Endodermal cell (in vitro differentiated cells): Measurements from ENCODE around the gene PLA1A. TPM values are rescaled to one million over a fixed set of nuclear protein-coding genes. Genes with fewer than 3 reads are reported as not detected.

Source experiments
- DNase-seq: peaks from one replicate; pipeline ENCODE4 v3.0.0-alpha.2; 2017
- H3K27ac ChIP-seq: 2 replicates; pipeline ENCODE4 v1.5.1; 2013; ENCODE audit warnings: mild to moderate bottlenecking, low read depth, low read length, moderate library complexity
- H3K27me3 ChIP-seq: 2 replicates; pipeline ENCODE4 v1.6.1; 2013; ENCODE audit warnings: mild to moderate bottlenecking, low read length, moderate library complexity; ENCODE audit not compliant: insufficient read depth, control insufficient read depth, poor library complexity, severe bottlenecking
- H3K36me3 ChIP-seq: 2 replicates; pipeline ENCODE4 v1.7.0; 2013; ENCODE audit warnings: mild to moderate bottlenecking, low read length, moderate library complexity; ENCODE audit not compliant: control insufficient read depth, insufficient read depth
- H3K4me1 ChIP-seq: one replicate; pipeline ENCODE4 v1.7.0; 2013; ENCODE audit warnings: low read length; ENCODE audit not compliant: control insufficient read depth, insufficient read depth
- H3K4me3 ChIP-seq: 2 replicates; pipeline ENCODE4 v1.5.1; 2013; ENCODE audit warnings: mild to moderate bottlenecking, low read length, moderate library complexity
- H3K9ac ChIP-seq: 2 replicates; pipeline ENCODE4 v1.6.1; 2013; ENCODE audit warnings: mild to moderate bottlenecking, low read length, moderate library complexity; ENCODE audit not compliant: poor library complexity, severe bottlenecking; ENCODE audit errors: extremely low read depth
- H3K9me3 ChIP-seq: 2 replicates; pipeline ENCODE4 v1.6.1; 2013; ENCODE audit warnings: mild to moderate bottlenecking, low read length, moderate library complexity; ENCODE audit not compliant: control insufficient read depth
- H3K27ac Mint-ChIP-seq: 2 replicates; pipeline ENCODE4 v1.8.0; 2020; ENCODE audit warnings: mixed read lengths
- H3K27me3 Mint-ChIP-seq: 2 replicates; pipeline ENCODE4 v1.8.0; 2021; ENCODE audit warnings: mild to moderate bottlenecking, mixed read lengths; ENCODE audit not compliant: insufficient read depth
- H3K36me3 Mint-ChIP-seq: 2 replicates; pipeline ENCODE4 v1.8.0; 2020; ENCODE audit warnings: low read depth, mixed read lengths
- H3K4me1 Mint-ChIP-seq: 2 replicates; pipeline ENCODE4 v1.8.0; 2020; ENCODE audit warnings: mixed read lengths
- H3K4me3 Mint-ChIP-seq: 2 replicates; pipeline ENCODE4 v1.8.0; 2020; ENCODE audit warnings: mild to moderate bottlenecking, moderate library complexity, mixed read lengths
- H3K9me3 Mint-ChIP-seq: 2 replicates; pipeline ENCODE4 v1.8.0; 2020; ENCODE audit warnings: mild to moderate bottlenecking, mixed read lengths
- WGBS, 2 experiments: methylation state at CpG; one replicate each; pipeline versions ENCODE4 v1.1.5 to v1.1.7; 2013; ENCODE audit warnings: missing lambda C conversion rate in 2 of 2, mixed read lengths in 1 of 2; ENCODE audit not compliant: insufficient coverage in 1 of 2, insufficient read length in 1 of 2; 5-methylcytosine and 5-hydroxymethylcytosine counted together
- total RNA-seq, 2 donors: library from RNA; stranded (reverse); fragmentation: NEBNext Ultra II Directional in 1 of 2; extraction: Animal tissue kit (Norgen Biotek cat#: 25700) in 1 of 2; gene quantifications; 2 replicates in 1 of 2; 3 replicates in 1 of 2; pipeline ENCODE4 v1.2.1, GENCODE V29; 2021
- TF ChIP-seq, protein P1 (sequence below): fragments of 200-600 bp; sonication (generic); conservative IDR thresholded peaks from 2 replicates; pipeline ENCODE4 v1.5.0; 2021; ENCODE audit warnings: antibody characterized with exemption, mild to moderate bottlenecking

PLA1A gene
- total RNA-seq, 2 donors from 2014 or later = 2.4 to 5.3 TPM

DNA sequence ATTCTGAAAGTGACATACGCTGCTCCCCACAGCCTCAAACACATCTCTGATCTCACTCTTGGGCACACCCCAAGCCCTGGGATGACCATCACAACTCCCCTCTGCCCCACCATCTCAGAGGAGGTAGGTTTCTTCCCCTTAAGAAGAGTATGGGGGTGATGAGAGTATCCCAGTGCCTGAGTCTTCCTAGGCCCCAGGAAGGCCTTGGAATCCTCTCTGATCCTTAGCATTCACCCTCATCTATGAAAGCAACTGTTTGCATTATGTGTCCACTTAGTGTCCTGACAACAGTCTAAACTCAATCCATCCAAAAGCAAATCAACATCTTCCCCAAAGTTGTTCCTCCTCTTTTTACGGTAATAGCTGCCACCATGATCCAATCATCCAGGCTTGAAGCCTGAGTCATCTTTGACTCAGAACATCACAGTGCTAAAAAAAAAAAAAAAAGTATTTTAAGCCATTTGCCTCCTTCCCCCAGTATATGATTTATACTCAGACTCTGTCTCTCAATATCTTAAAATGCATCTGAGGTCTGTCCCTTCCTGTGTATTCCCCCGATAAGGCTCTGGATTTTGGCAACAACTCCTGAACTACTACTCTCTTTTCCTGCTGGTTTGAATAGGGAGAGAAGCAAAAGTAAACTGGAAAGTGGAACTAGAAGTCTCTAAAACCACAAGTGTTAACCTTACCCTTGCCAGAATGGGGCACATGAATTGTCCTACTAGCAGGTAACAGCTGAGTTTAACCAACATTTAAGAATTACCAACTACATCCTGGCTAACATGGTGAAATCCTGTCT lies 40.2 kb downstream of the PLA1A start:
- Mint-ChIP-seq H3K4me3 (no peak overlapping the region), H3K9me3 (no peaks in the 10 kb centered on the region), H3K36me3 (no peaks in the 10 kb centered on the region), H3K27ac (no peak overlapping the region), H3K4me1 (peaks cover 11% of the 10 kb centered on the region), H3K27me3 (no peaks in the 10 kb centered on the region)
- H3K36me3 ChIP-seq = no peaks in the 10 kb centered on the region
- TF ChIP-seq, protein P1, sequence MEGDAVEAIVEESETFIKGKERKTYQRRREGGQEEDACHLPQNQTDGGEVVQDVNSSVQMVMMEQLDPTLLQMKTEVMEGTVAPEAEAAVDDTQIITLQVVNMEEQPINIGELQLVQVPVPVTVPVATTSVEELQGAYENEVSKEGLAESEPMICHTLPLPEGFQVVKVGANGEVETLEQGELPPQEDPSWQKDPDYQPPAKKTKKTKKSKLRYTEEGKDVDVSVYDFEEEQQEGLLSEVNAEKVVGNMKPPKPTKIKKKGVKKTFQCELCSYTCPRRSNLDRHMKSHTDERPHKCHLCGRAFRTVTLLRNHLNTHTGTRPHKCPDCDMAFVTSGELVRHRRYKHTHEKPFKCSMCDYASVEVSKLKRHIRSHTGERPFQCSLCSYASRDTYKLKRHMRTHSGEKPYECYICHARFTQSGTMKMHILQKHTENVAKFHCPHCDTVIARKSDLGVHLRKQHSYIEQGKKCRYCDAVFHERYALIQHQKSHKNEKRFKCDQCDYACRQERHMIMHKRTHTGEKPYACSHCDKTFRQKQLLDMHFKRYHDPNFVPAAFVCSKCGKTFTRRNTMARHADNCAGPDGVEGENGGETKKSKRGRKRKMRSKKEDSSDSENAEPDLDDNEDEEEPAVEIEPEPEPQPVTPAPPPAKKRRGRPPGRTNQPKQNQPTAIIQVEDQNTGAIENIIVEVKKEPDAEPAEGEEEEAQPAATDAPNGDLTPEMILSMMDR = no peak
- H3K9ac ChIP-seq = no peak overlapping the region
- DNase-seq = no peak
- no peak overlapping the region for H3K4me3 ChIP-seq
- WGBS, 2 experiments = 98 to 100% methylated on average over 2 to 3 of the region's 3 CpGs
- H3K27me3 ChIP-seq = no peaks in the 10 kb centered on the region
- no peaks in the 10 kb centered on the region for H3K9me3 ChIP-seq
- H3K4me1 ChIP-seq = peaks cover 3% of the 10 kb centered on the region
- no peak overlapping the region for H3K27ac ChIP-seq

DNA sequence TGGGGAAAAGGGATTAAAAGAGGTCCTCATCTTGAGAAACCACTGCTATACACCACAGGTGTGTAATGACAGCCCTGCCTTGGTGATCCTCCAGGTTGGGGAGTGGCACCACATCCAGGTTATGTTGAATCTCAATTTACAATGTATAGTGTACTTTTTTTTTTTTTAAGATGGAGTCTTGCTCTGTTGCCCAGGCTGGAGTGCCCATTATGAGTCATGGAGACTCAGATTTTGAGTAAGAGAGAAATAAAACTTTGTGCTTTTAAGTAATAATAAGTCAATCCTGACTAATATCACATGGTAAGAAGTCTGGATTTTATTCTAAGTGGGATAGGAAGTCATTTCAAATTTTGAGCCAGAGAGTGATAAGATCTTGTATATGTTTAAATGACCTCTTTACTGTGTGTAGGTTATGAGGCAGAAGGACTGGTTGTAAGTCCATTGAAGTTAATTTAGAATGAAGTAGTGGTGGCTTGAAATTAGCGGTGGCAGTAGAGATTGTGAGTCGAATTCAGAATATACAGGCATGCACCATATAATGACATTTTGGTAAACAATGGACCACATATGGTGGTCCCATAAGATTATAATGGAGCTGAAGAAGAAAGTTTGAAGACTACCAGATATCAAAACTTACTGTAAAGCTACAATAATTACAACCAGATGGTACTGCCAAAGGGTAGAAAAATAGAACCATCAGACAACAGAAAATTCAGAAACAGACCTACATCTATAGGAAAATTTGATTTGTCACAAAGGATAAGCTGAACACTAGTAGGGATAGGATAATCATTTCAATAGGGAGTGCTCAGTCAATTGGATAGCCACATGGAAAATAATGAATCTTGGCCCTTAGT lies 42.0 kb downstream of the PLA1A start:
- Histone ChIP-seq H3K9ac (no peak overlapping the region), H3K4me1 (peaks cover 3% of the 10 kb centered on the region), H3K27me3 (no peaks in the 10 kb centered on the region), H3K36me3 (no peaks in the 10 kb centered on the region), H3K9me3 (no peaks in the 10 kb centered on the region), H3K27ac (no peak overlapping the region), H3K4me3 (no peak overlapping the region)
- Mint-ChIP-seq H3K27me3 (no peaks in the 10 kb centered on the region), H3K9me3 (no peaks in the 10 kb centered on the region), H3K4me1 (peaks cover 11% of the 10 kb centered on the region), H3K27ac (no peak overlapping the region), H3K36me3 (no peaks in the 10 kb centered on the region), H3K4me3 (no peak overlapping the region)
- no peak for DNase-seq
- TF ChIP-seq, protein P1 = no peak
- 96 to 100% methylated on average over 1 to 2 of the region's 2 CpGs for WGBS, 2 experiments

DNA sequence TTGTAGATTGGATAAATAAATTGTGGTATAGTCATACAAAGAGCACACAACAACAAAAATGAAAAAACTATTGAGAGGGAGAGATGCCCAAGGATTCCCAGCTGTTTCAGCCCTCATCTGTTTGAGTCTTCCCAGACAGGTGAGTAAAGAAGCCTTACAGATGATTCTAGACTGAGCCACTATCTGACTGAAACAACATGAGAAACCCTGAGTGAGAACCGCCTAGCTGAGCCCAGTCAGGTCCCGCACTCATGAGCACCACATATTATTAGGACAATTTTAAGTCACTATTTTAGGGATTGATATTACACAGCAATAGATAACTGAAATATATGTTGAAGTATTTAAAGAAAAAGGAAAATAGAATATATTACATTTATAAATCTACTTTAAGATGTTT lies 43.7 kb downstream of the PLA1A start:
- Histone ChIP-seq H3K36me3 (no peaks in the 10 kb centered on the region), H3K9me3 (no peaks in the 10 kb centered on the region), H3K4me1 (peaks cover 3% of the 10 kb centered on the region), H3K27ac (no peak overlapping the region), H3K9ac (no peak overlapping the region), H3K27me3 (no peaks in the 10 kb centered on the region), H3K4me3 (no peak overlapping the region)
- Mint-ChIP-seq H3K4me3 (no peak overlapping the region), H3K4me1 (peaks cover 11% of the 10 kb centered on the region), H3K27ac (no peak overlapping the region), H3K36me3 (no peaks in the 10 kb centered on the region), H3K27me3 (no peaks in the 10 kb centered on the region), H3K9me3 (no peaks in the 10 kb centered on the region)
- DNase-seq = no peak
- TF ChIP-seq, protein P1 = no peak
- 93% methylated on average over 2 of the region's 2 CpGs; no CpG with 5 or more reads in 1 of the 2 experiments for WGBS, 2 experiments
